Activated naive CD4-positive, alpha-beta T cell treated with anti-CD3 and anti-CD28 coated beads, Interleukin-2, amount 50 U/mL, for 24 hours (primary cell): Measurements from ENCODE around the gene MTAP.
"Not testable (repeated sequence)": the region's sequence is repeated elsewhere in the genome, so short reads cannot be mapped to it uniquely, and the experiment has no call there.

Experiments
- H3K27ac Mint-ChIP-seq: one replicate; pipeline ENCODE4 v1.8.0; 2021; ENCODE audit warnings: mild to moderate bottlenecking, mixed read lengths
- H3K27me3 Mint-ChIP-seq: one replicate; pipeline ENCODE4 v1.8.0; 2021; ENCODE audit warnings: mixed read lengths
- H3K36me3 Mint-ChIP-seq: one replicate; pipeline ENCODE4 v1.8.0; 2021; ENCODE audit warnings: mixed read lengths
- H3K4me1 Mint-ChIP-seq: one replicate; pipeline ENCODE4 v1.8.0; 2021; ENCODE audit warnings: mixed read lengths
- H3K4me3 Mint-ChIP-seq: one replicate; pipeline ENCODE4 v1.8.0; 2021; ENCODE audit warnings: mild to moderate bottlenecking, mixed read lengths
- H3K9me3 Mint-ChIP-seq: one replicate; pipeline ENCODE4 v1.8.0; 2021; ENCODE audit warnings: mixed read lengths

Gene MTAP

GRCh38 chr9:21904776-21905175, 102.3 kb downstream of the MTAP start:
- H3K36me3 Mint-ChIP-seq = peaks cover 38% of the 10 kb centered on the region
- no peak overlapping the region for H3K4me3 Mint-ChIP-seq
- H3K27ac Mint-ChIP-seq = no peak overlapping the region
- peaks cover 44% of the 10 kb centered on the region for H3K9me3 Mint-ChIP-seq
- H3K27me3 Mint-ChIP-seq = no peaks in the 10 kb centered on the region
- no peaks in the 10 kb centered on the region for H3K4me1 Mint-ChIP-seq

GRCh38 chr9:21906213-21906612, 103.8 kb downstream of the MTAP start:
- H3K36me3 Mint-ChIP-seq = peaks cover 40% of the 10 kb centered on the region
- H3K27me3 Mint-ChIP-seq = no peaks in the 10 kb centered on the region
- peaks cover 44% of the 10 kb centered on the region for H3K9me3 Mint-ChIP-seq
- H3K27ac Mint-ChIP-seq = no peak overlapping the region
- H3K4me1 Mint-ChIP-seq = no peaks in the 10 kb centered on the region
- no peak overlapping the region for H3K4me3 Mint-ChIP-seq

DNA sequence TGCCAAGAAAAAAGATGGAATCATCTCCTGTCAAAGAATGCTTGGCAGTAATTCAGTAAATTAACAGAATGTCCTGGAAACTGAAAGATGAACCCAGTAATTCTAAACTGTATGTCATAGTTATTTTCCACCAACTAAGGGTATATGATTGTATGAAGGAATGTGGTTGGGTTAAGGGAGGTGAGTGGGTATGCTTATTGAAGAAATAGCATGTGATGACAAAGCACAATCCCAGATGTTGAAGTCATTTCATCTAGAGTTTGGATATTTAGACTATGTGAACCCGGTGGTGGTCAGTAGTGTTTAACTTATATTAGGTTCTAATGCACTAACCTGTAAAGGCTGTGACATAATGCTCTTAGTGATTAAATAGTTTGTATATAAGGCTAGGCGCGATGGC, 104.4 kb downstream of the MTAP start:
- H3K27me3 Mint-ChIP-seq = no peaks in the 10 kb centered on the region

DNA sequence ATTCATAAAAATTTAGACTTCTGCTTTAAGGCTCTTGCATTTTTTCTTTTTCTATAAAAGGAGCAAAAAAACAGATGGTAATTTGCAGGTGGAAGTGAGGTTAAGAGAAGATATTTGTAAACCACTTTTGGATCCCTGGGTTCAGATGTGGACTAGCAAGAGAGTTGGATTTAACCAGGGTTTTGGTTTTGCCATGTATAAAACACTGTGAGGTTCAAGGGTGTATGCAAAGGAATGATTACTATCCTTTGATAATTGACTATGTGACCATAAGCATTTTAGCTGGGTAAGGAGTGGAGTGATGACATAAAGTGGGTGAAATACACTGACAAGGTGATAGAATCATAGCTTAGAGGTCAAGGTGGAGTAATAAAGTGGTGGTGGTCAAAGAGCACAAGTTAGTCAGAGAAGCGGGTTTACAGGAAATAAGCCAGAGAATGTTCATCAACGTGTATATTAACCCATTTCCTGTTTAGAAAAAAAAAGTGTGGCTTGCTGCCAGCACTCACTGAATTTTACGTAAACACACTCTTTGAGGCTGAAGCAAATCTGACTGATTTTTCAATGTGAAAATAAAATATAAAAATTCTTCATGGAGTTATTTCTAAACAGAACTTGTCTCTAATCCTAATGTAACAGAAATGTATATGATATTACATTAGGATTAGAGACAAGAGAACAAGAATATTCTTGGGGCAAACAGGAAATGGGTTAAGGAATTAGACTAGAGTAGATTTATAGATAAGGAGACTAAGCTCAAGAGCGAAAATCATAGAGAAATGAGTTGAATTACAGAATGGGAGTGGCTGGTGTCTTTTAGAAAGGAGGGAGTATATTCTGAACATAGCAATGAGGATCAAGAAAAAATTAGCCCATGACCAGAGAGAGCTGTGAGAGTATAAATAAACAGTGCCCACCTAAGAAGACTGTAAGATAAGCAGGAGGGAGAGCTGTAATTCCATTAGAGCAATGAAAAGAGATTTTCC, 117.2 kb downstream of the MTAP start:
- H3K36me3 Mint-ChIP-seq = peaks cover 21% of the 10 kb centered on the region
- peaks cover 38% of the 10 kb centered on the region for H3K4me1 Mint-ChIP-seq
- peak overlapping the region; percentile 49 for H3K4me3 Mint-ChIP-seq
- H3K27ac Mint-ChIP-seq = peak overlapping the region; percentile 80
- H3K9me3 Mint-ChIP-seq = peaks cover 15% of the 10 kb centered on the region
- no peaks in the 10 kb centered on the region for H3K27me3 Mint-ChIP-seq

More for the DNA sequence above, 104.4 kb downstream of the MTAP start:
- H3K36me3 Mint-ChIP-seq = peaks cover 45% of the 10 kb centered on the region
- H3K9me3 Mint-ChIP-seq = peaks cover 46% of the 10 kb centered on the region
- no peaks in the 10 kb centered on the region for H3K4me1 Mint-ChIP-seq
- H3K27ac Mint-ChIP-seq = no peak overlapping the region
- H3K4me3 Mint-ChIP-seq = no peak overlapping the region

GRCh38 chr9:21923694-21924093, 121.3 kb downstream of the MTAP start:
- Mint-ChIP-seq H3K9me3 (peaks cover 8% of the 10 kb centered on the region), H3K36me3 (peaks cover 9% of the 10 kb centered on the region), H3K4me3 (no peak overlapping the region), H3K27ac (no peak overlapping the region), H3K4me1 (peaks cover 36% of the 10 kb centered on the region), H3K27me3 (no peaks in the 10 kb centered on the region)

DNA sequence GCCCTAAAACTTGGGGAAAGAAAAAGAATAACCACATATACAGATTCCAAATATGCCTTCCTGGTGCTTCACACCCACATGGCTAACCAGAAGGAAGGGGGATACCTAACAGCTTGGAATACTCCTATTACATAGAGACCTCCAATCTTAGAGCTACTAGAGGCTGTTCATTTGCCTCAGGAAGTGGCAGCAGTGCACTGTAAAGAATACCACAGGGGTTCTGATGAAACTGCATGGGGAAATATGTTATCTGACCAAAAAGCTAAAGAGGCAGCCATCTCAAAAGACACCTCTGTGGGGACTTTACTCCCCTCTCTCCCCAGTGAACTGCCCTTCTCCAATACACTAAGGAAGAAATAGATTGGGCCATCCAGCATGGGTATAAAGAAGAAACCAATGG, 125.3 kb downstream of the MTAP start:
- Mint-ChIP-seq H3K9me3 (peaks cover 5% of the 10 kb centered on the region), H3K27ac (no peak overlapping the region), H3K27me3 (no peaks in the 10 kb centered on the region), H3K4me1 (peaks cover 4% of the 10 kb centered on the region), H3K4me3 (no peak overlapping the region), H3K36me3 (peaks cover 14% of the 10 kb centered on the region)

- H3K36me3 Mint-ChIP-seq = peaks cover 11% of the 10 kb centered on the region
- H3K4me3 Mint-ChIP-seq = no peak overlapping the region
- no peaks in the 10 kb centered on the region for H3K9me3 Mint-ChIP-seq
- H3K4me1 Mint-ChIP-seq = no peaks in the 10 kb centered on the region
- H3K27me3 Mint-ChIP-seq = no peaks in the 10 kb centered on the region
- no peak overlapping the region for H3K27ac Mint-ChIP-seq
These were observed 129.0 kb downstream of the MTAP start for GRCh38 chr9:21931428-21931827.

DNA sequence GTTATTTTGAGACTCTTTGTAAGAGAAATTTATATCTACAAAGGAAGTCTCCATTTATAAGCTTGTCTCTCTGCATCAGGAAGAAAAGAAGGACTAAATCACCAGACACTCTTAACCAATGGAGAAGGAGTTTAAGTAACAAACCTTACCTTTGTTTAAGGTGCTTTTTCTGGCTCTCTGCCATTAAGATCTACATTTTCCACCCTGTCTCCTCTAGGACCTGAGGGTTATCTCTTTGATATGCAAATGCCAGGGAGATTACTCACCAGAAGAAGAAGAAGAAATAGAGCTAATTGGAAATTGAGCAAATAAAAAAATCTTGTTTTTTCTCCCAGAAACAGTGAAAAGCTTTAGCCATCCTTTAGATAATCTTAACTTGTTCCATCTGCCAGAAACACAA, 130.8 kb downstream of the MTAP start:
- H3K9me3 Mint-ChIP-seq = no peaks in the 10 kb centered on the region
- H3K27ac Mint-ChIP-seq = no peak overlapping the region
- no peak overlapping the region for H3K4me3 Mint-ChIP-seq
- H3K27me3 Mint-ChIP-seq = no peaks in the 10 kb centered on the region
- H3K36me3 Mint-ChIP-seq = peaks cover 14% of the 10 kb centered on the region
- H3K4me1 Mint-ChIP-seq = no peaks in the 10 kb centered on the region

GRCh38 chr9:21933865-21934264, 131.4 kb downstream of the MTAP start:
- no peak overlapping the region for H3K27ac Mint-ChIP-seq

DNA sequence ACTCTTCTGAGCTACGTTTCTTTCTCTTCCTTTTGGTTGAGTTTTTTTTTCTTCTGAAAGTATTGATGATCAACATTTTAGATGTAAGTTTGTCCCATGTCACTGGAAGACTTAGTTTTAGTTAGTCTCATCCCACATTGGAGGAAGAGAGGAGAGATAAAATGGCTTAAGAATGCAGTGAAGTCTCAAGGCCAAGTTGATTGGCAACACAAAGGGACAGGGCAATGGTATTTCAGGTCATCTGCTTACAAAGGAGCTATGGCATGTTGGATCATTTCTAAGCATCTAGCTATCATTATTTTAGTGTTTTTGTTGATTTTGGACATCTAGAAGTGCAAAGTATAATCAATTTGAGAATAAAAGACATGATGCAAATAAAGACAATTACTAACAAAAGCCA, 133.2 kb downstream of the MTAP start:
- Mint-ChIP-seq H3K27me3 (peaks cover 1% of the 10 kb centered on the region), H3K27ac (no peak overlapping the region), H3K36me3 (peaks cover 10% of the 10 kb centered on the region), H3K4me1 (no peaks in the 10 kb centered on the region), H3K4me3 (no peak overlapping the region), H3K9me3 (no peaks in the 10 kb centered on the region)

More at GRCh38 chr9:21933865-21934264, 131.4 kb downstream of the MTAP start:
- Mint-ChIP-seq H3K4me1 (no peaks in the 10 kb centered on the region), H3K9me3 (no peaks in the 10 kb centered on the region), H3K27me3 (no peaks in the 10 kb centered on the region), H3K4me3 (no peak overlapping the region), H3K36me3 (peaks cover 14% of the 10 kb centered on the region)

GRCh38 chr9:21936161-21936560, 133.7 kb downstream of the MTAP start:
- H3K9me3 Mint-ChIP-seq = no peaks in the 10 kb centered on the region
- no peak overlapping the region for H3K4me3 Mint-ChIP-seq
- peaks cover 6% of the 10 kb centered on the region for H3K36me3 Mint-ChIP-seq
- H3K27ac Mint-ChIP-seq = no peak overlapping the region
- peaks cover 1% of the 10 kb centered on the region for H3K27me3 Mint-ChIP-seq
- H3K4me1 Mint-ChIP-seq = no peaks in the 10 kb centered on the region

- H3K4me1 Mint-ChIP-seq = no peaks in the 10 kb centered on the region
- H3K9me3 Mint-ChIP-seq = peaks cover 7% of the 10 kb centered on the region
- H3K27ac Mint-ChIP-seq = no peak overlapping the region
- H3K4me3 Mint-ChIP-seq = no peak overlapping the region
- H3K27me3 Mint-ChIP-seq = peaks cover 20% of the 10 kb centered on the region
- H3K36me3 Mint-ChIP-seq = peaks cover 6% of the 10 kb centered on the region
These were observed 139.0 kb downstream of the MTAP start for GRCh38 chr9:21941337-21941995.

DNA sequence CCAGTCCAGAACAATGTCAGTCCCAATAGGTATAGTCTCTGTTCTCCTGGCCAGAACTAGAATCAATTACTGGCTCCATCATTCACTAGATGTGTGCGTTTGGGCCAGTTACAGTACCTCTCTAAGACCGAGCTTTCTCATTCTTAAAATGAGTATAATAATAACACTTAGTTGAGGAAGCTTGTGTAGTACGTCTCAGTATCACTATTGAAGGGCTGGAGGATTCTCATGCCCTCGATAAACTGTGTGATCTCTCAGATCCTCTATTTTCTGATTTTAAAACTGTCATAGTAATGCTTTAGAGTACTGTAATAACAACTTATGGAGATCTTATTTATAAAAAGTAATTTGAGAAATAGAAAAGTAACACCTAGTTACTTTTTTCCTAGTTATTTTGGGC, 141.0 kb downstream of the MTAP start:
- H3K27me3 Mint-ChIP-seq = peaks cover 23% of the 10 kb centered on the region
- no peak overlapping the region for H3K27ac Mint-ChIP-seq
- no peak overlapping the region for H3K4me3 Mint-ChIP-seq
- H3K9me3 Mint-ChIP-seq = peaks cover 15% of the 10 kb centered on the region
- H3K36me3 Mint-ChIP-seq = peaks cover 7% of the 10 kb centered on the region
- no peaks in the 10 kb centered on the region for H3K4me1 Mint-ChIP-seq

- H3K4me1 Mint-ChIP-seq = no peaks in the 10 kb centered on the region
- H3K36me3 Mint-ChIP-seq = peaks cover 9% of the 10 kb centered on the region
- peaks cover 22% of the 10 kb centered on the region for H3K27me3 Mint-ChIP-seq
- H3K4me3 Mint-ChIP-seq = no peak overlapping the region
- no peak overlapping the region for H3K27ac Mint-ChIP-seq
- peaks cover 16% of the 10 kb centered on the region for H3K9me3 Mint-ChIP-seq
These were observed 143.2 kb downstream of the MTAP start for GRCh38 chr9:21945606-21946005.

DNA sequence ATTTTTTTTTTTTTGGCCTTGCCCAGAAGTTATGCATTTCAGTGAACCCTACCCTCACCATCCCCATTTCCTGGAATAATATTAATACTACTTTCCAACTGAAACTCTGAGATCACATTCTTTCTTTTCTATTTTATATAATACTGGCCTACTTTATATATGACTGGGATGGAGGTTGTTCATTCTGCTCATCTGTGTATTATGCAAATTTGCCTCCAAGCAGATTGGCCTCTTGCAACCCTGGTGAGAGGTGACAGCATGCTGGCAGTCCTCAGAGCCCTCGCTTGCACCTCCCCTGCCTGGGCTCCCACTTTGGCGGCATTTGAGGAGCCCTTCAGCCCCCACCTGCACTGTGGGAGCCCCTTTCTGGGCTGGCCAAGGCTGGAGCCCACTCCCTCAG, 156.4 kb downstream of the MTAP start:
- Mint-ChIP-seq H3K4me1 (no peaks in the 10 kb centered on the region), H3K27me3 (peaks cover 33% of the 10 kb centered on the region), H3K9me3 (no peaks in the 10 kb centered on the region), H3K27ac (no peak overlapping the region), H3K4me3 (no peak overlapping the region), H3K36me3 (no peaks in the 10 kb centered on the region)

DNA sequence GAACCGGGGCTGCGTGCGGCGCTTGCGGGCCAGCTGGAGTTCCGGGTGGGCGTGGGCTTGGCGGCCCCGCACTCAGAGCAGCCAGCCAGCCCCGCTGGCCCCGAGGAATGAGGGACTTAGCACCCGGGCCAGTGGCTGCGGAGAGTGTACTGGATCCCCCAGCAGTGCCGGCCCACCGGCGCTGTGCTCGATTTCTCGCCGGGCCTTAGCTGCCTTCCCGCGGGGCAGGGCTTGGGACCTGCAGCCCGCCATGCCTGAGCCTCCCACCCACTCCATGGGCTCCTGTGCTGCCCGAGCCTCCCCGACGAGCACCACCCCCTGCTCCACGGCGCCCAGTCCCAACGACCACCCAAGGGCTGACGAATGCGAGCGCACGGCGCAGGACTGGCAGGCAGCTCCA, 156.8 kb downstream of the MTAP start:
- peaks cover 34% of the 10 kb centered on the region for H3K27me3 Mint-ChIP-seq
- not testable (repeated sequence) for H3K4me3 Mint-ChIP-seq

More for the DNA sequence above, 156.8 kb downstream of the MTAP start:
- H3K4me1 Mint-ChIP-seq, H3K27ac Mint-ChIP-seq, H3K9me3 Mint-ChIP-seq, H3K36me3 Mint-ChIP-seq: not testable (repeated sequence)
